CD14-positive monocyte (primary cell): ENCODE results near the gene F7. TPM values are rescaled to one million over a fixed set of nuclear protein-coding genes. Genes with fewer than 3 reads are reported as not detected.

Experiments used
- DNase-seq, 3 donors: peaks; one replicate each; pipeline ENCODE4 v3.0.0-alpha.2; 2011 to 2022
- H2AFZ ChIP-seq: 2 replicates; pipeline ENCODE4 v1.6.0; 2012; ENCODE audit warnings: mild to moderate bottlenecking, low read depth, low read length, inconsistent platforms; ENCODE audit not compliant: insufficient read depth, poor library complexity, severe bottlenecking
- H3K27ac ChIP-seq, 2 donors: 1 replicate in 1 of 2; 2 replicates in 1 of 2; pipeline ENCODE4 v1.5.1; 2012 to 2013; ENCODE audit warnings: low read length in 2 of 2, control low read depth in 1 of 2, inconsistent platforms in 1 of 2, low read depth in 1 of 2, mild to moderate bottlenecking in 1 of 2
- H3K27me3 ChIP-seq, 2 donors: one replicate each; pipeline versions ENCODE4 v1.6.0 to v1.6.1; 2011 to 2013; ENCODE audit warnings: low read length in 2 of 2; ENCODE audit not compliant: control insufficient read depth in 2 of 2, insufficient read depth in 2 of 2
- H3K36me3 ChIP-seq, 2 donors: replicated peaks in 1 of 2; 1 replicate in 1 of 2; 2 replicates in 1 of 2; pipeline versions ENCODE4 v1.5.1 to v1.6.1; 2012 to 2013; ENCODE audit warnings: low read length in 2 of 2, control low read depth in 1 of 2, inconsistent platforms in 1 of 2, mild to moderate bottlenecking in 1 of 2; ENCODE audit not compliant: insufficient read depth in 2 of 2, control insufficient read depth in 1 of 2
- H3K4me1 ChIP-seq, 2 donors: 1 replicate in 1 of 2; 2 replicates in 1 of 2; pipeline versions ENCODE4 v1.5.1 to v1.6.1; 2012 to 2013; ENCODE audit warnings: low read length in 2 of 2, control low read depth in 1 of 2, inconsistent platforms in 1 of 2, mild to moderate bottlenecking in 1 of 2, moderate library complexity in 1 of 2; ENCODE audit not compliant: insufficient read depth in 2 of 2, control insufficient read depth in 1 of 2
- H3K4me2 ChIP-seq: replicated peaks from 2 replicates; pipeline ENCODE3; 2012; ENCODE audit warnings: low read length, moderate library complexity, mild to moderate bottlenecking; ENCODE audit not compliant: poor library complexity, severe bottlenecking; ENCODE audit errors: extremely low read depth
- H3K4me3 ChIP-seq, 3 experiments: fragments of 200-600 bp in 1 of 3; sonication (generic) in 1 of 3; replicated peaks in 1 of 3; 1 replicate in 2 of 3; 2 replicates in 1 of 3; pipeline ENCODE4 v1.5.1; 2011 to 2013; ENCODE audit warnings: low read length in 3 of 3, mild to moderate bottlenecking in 3 of 3, control low read depth in 2 of 3, low read depth in 2 of 3, inconsistent platforms in 1 of 3, moderate library complexity in 1 of 3
- H3K79me2 ChIP-seq: 2 replicates; pipeline ENCODE4 v1.6.0; 2012; ENCODE audit warnings: mild to moderate bottlenecking, control low read depth, inconsistent platforms, low read length, moderate library complexity; ENCODE audit not compliant: insufficient read depth
- H3K9ac ChIP-seq: 2 replicates; pipeline ENCODE4 v1.6.0; 2017; ENCODE audit warnings: low read length, mild to moderate bottlenecking; ENCODE audit not compliant: insufficient read depth, poor library complexity, severe bottlenecking
- H3K9me3 ChIP-seq, 2 donors: replicated peaks in 1 of 2; 1 replicate in 1 of 2; 2 replicates in 1 of 2; pipeline versions ENCODE4 v1.5.1 to v1.6.1; 2012 to 2013; ENCODE audit warnings: low read length in 2 of 2, control low read depth in 1 of 2; ENCODE audit not compliant: control insufficient read depth in 1 of 2, insufficient read depth in 1 of 2
- H4K20me1 ChIP-seq: 2 replicates; pipeline ENCODE4 v1.6.0; 2012; ENCODE audit warnings: mild to moderate bottlenecking, low read length, control low read depth, moderate library complexity; ENCODE audit not compliant: insufficient read depth
- H3K27ac Mint-ChIP-seq, 7 donors: one replicate each; pipeline ENCODE4 v1.8.0; 2020; ENCODE audit warnings: mild to moderate bottlenecking in 7 of 7, mixed read lengths in 7 of 7, moderate library complexity in 6 of 7, inconsistent platforms in 2 of 7
- H3K27me3 Mint-ChIP-seq, 3 donors: one replicate each; pipeline ENCODE4 v1.8.0; 2021 to 2022; ENCODE audit warnings: low read depth in 3 of 3, mild to moderate bottlenecking in 3 of 3, mixed read lengths in 3 of 3, moderate library complexity in 3 of 3, inconsistent platforms in 1 of 3
- H3K36me3 Mint-ChIP-seq, 2 donors: one replicate each; pipeline ENCODE4 v1.8.0; 2020; ENCODE audit warnings: mixed read lengths in 2 of 2, inconsistent platforms in 1 of 2, mild to moderate bottlenecking in 1 of 2
- H3K4me1 Mint-ChIP-seq: one replicate; pipeline ENCODE4 v1.8.0; 2020; ENCODE audit warnings: mild to moderate bottlenecking, mixed read lengths
- H3K4me3 Mint-ChIP-seq, 2 donors: one replicate each; pipeline ENCODE4 v1.8.0; 2020; ENCODE audit warnings: mild to moderate bottlenecking in 2 of 2, mixed read lengths in 2 of 2, moderate library complexity in 1 of 2
- H3K9me3 Mint-ChIP-seq, 7 donors: one replicate each; pipeline ENCODE4 v1.8.0; 2020 to 2022; ENCODE audit warnings: mixed read lengths in 7 of 7, mild to moderate bottlenecking in 6 of 7, moderate library complexity in 6 of 7, inconsistent platforms in 2 of 7
- whole genome bisulfite sequencing: methylation state at CpG from one replicate; pipeline ENCODE4 v1.1.5; 2013; ENCODE audit warnings: missing lambda C conversion rate; ENCODE audit not compliant: insufficient coverage; 5-methylcytosine and 5-hydroxymethylcytosine counted together
- intact Hi-C, 2 donors: fragments of 100-400 bp; cut with micrococcal nuclease; formaldehyde crosslinking; loops; one replicate each; pipeline versions ENCODE4 v1.15.0 to v1.15.1; 2023
- polyA plus RNA-seq, 3 donors: library from polyadenylated mRNA; depleted of rRNA in 1 of 3; unstranded in 2 of 3; stranded (reverse) in 1 of 3; fragments of 300-500 nt in 2 of 3; fragments of >200 nt in 1 of 3; fragmentation: Illumina TruSeq in 2 of 3; gene quantifications; 1 replicate in 2 of 3; 2 replicates in 1 of 3; pipeline ENCODE4 v1.2.3, GENCODE V29; 2012 to 2021
- TF ChIP-seq, protein P1 (sequence below): fragments of 200-600 bp; IDR thresholded peaks from one replicate; pipeline ENCODE4 v1.8.0; 2022; ENCODE audit warnings: antibody characterized with exemption, mild to moderate bottlenecking

F7 gene
- polyA plus RNA-seq, 3 donors: not detected

- H3K27ac ChIP-seq: no peak overlapping the region
- no peaks in the 10 kb centered on the region for H3K4me1 Mint-ChIP-seq
- intact Hi-C loops: no loop called here
- H3K9me3 Mint-ChIP-seq: peaks cover 0 to 3% (median 0%) of the 10 kb centered on the region in 7 donors
- no peaks in the 10 kb centered on the region for H3K36me3 ChIP-seq
- no peaks in the 10 kb centered on the region for H3K4me1 ChIP-seq
- no peaks in the 10 kb centered on the region for H3K27me3 ChIP-seq
- no peak overlapping the region for H2AFZ ChIP-seq
- H3K9me3 ChIP-seq: no peaks in the 10 kb centered on the region
- H3K4me3 ChIP-seq: no peak overlapping the region
- peaks cover 0 to 2% (median 0%) of the 10 kb centered on the region in 3 donors for H3K27me3 Mint-ChIP-seq
- no peak overlapping the region for H3K4me3 Mint-ChIP-seq
- no peak overlapping the region for H3K27ac Mint-ChIP-seq
- no peak overlapping the region for H3K4me2 ChIP-seq
- no peak for DNase-seq
- H3K79me2 ChIP-seq: no peaks in the 10 kb centered on the region
- H3K36me3 Mint-ChIP-seq: no peaks in the 10 kb centered on the region
- WGBS: 95% methylated on average over 29 of the region's 29 CpGs
- H4K20me1 ChIP-seq: no peaks in the 10 kb centered on the region
- TF ChIP-seq, protein P1, sequence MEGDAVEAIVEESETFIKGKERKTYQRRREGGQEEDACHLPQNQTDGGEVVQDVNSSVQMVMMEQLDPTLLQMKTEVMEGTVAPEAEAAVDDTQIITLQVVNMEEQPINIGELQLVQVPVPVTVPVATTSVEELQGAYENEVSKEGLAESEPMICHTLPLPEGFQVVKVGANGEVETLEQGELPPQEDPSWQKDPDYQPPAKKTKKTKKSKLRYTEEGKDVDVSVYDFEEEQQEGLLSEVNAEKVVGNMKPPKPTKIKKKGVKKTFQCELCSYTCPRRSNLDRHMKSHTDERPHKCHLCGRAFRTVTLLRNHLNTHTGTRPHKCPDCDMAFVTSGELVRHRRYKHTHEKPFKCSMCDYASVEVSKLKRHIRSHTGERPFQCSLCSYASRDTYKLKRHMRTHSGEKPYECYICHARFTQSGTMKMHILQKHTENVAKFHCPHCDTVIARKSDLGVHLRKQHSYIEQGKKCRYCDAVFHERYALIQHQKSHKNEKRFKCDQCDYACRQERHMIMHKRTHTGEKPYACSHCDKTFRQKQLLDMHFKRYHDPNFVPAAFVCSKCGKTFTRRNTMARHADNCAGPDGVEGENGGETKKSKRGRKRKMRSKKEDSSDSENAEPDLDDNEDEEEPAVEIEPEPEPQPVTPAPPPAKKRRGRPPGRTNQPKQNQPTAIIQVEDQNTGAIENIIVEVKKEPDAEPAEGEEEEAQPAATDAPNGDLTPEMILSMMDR: no peak
- H3K9ac ChIP-seq: no peak overlapping the region
These were observed 40.0 kb upstream of the F7 start for GRCh38 chr13:113065406-113066141.

- H3K4me1 Mint-ChIP-seq: no peaks in the 10 kb centered on the region
- H3K27ac Mint-ChIP-seq: no peak overlapping the region
- Histone ChIP-seq H3K79me2 (no peaks in the 10 kb centered on the region), H3K27me3 (no peaks in the 10 kb centered on the region), H3K27ac (no peak overlapping the region), H3K36me3 (no peaks in the 10 kb centered on the region), H3K9me3 (no peaks in the 10 kb centered on the region), H2AFZ (no peak overlapping the region), H3K4me3 (no peak overlapping the region), H3K4me2 (no peak overlapping the region), H4K20me1 (no peaks in the 10 kb centered on the region), H3K4me1 (no peaks in the 10 kb centered on the region), H3K9ac (no peak overlapping the region)
- H3K36me3 Mint-ChIP-seq: no peaks in the 10 kb centered on the region
- intact Hi-C loops: no loop called here
- TF ChIP-seq, protein P1: no peak
- no peak for DNase-seq
- WGBS: 88% methylated on average over 10 of the region's 10 CpGs
- peaks cover 0 to 2% (median 0%) of the 10 kb centered on the region in 3 donors for H3K27me3 Mint-ChIP-seq
- no peak overlapping the region for H3K4me3 Mint-ChIP-seq
- peaks cover 0 to 3% (median 0%) of the 10 kb centered on the region in 7 donors for H3K9me3 Mint-ChIP-seq
These were observed 39.5 kb upstream of the F7 start for GRCh38 chr13:113066142-113066455.
